HG02938 (cell line): ENCODE data around the gene USP37.

Experiments
- ATAC-seq: cut with Tn5 transposase; IDR thresholded peaks from one replicate; pipeline ENCODE4 v1.9.1; 2021; ENCODE audit warnings: mild to moderate bottlenecking, moderate library complexity; ENCODE audit not compliant: unreplicated experiment

Gene USP37

GRCh38 chr2:218404351-218405085, 163.6 kb downstream of the USP37 start:
- no peak for ATAC-seq

DNA sequence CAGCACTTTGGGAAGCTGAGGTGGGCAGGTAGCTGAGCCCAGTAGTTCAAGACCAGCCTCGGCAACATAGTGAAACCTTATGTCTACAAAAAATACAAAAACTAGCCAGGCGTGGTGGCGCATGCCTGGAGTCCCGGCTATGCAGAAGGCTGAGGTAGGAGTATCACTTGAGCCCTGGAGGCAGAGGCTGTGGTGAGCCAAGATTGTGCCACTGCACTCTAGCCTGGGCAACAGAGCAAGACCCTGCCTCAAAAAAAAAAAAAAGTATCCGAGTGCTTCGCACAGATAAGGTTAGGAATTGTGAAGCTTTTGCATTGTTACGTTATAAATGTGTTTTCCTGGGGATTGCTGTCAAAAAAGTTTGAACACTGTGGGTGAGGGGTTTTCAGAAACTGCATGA, 164.3 kb downstream of the USP37 start:
- no peak for ATAC-seq

- no peak for ATAC-seq
These were observed 165.2 kb downstream of the USP37 start for GRCh38 chr2:218402911-218403411.

DNA sequence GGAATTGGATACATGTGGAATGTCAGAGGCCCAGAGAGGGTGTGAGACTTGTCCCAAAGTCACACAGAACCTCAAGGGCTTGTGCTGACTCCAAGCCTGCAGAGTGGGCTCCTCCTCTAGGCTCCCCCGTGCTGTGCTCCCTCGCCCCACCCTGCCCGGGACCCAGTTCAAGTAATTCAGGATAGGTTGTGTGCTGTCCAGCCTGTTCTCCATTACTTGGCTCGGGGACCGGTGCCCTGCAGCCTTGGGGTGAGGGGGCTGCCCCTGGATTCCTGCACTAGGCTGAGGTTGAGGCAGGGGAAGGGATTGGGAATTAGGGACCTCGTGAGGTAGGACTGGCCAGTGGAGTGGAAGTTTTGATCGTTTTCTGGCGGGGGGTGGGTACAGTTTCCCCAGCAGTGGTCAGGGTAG, 165.7 kb downstream of the USP37 start:
- ATAC-seq = no peak

- no peak for ATAC-seq
These were observed 166.3 kb downstream of the USP37 start for GRCh38 chr2:218401890-218402289.

DNA sequence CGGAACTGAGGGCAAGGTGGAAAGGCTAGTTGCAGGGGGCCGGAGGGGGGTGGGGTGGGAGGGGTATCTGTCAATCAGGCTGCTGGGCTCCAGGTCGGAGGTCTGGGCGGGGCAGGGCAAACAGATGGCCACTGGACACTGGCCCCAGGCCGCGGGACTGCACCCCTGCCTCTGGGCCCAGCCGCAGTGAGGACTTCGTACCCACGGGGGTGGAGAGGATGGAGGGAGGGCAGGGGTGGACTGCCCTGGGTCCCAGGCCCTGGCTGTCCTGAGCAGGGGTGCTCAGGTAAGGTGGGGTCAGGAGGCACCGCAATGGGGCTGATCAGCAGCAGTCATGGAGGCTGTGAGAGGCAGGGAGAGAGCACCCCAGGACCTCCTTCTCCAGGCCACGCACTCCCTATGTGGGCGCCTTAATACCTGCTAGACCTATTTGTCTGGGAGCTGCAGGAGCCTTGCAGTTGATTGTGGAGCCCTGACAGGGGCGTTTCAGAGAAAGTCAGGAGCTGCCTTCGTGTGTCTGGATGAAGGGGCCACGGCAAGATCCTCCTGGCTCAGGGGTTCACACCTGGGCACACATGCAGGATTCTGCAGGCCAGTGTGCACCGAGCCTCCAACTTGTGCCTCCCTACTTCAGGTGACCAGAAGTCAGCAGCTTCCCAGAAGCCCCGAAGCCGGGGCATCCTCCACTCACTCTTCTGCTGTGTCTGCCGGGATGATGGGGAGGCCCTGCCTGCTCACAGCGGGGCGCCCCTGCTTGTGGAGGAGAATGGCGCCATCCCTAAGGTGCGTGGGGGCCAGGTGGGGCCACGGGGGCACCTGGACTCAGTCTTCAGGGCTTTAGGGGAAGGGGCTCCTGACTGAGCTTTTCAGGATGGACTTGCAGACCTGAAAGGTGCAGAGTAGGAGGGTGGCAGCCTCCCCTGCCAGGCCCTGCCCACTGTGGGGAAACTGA, 166.9 kb downstream of the USP37 start:
- ATAC-seq = no peak
